ENCODE measurements around the gene FAM135A.

DNA sequence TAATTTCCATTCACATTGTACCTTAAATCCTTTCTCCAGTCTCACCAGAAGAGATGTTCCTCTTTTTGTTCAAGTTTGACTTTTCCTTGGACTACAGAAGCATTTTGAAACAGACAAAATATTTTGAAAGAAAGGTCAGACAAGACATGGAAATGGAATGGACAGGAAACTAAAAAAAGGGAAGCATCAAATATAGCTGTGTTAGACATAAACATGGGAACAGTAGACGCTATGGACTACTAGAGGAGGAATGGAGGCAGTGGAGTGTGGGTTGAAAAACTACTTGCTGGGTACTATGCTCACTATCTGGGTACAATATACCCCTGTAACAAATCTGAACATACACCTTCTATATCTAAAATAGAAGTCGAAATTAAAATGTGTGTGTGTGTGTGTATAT, 4.1 kb upstream of the FAM135A start:
- no peak for TF ChIP-seq ADNP (CRISPR knock-in tag; IDR thresholded peaks at IDR 0.05)
- TF ChIP-seq SRSF9 (IDR thresholded peaks at IDR 0.05; ENCODE audit: borderline replicate concordance, insufficient read depth, low read depth, low read length, poor library complexity, severe bottlenecking) = no peak
- no peak for TF ChIP-seq SMAD1 (CRISPR knock-in tag; IDR thresholded peaks at IDR 0.05; ENCODE audit: borderline replicate concordance, low read depth)
- TF ChIP-seq POLR2AphosphoS5 (IDR thresholded peaks at IDR 0.05; ENCODE audit: low read depth, low read length) = no peak
- no peak for TF ChIP-seq ZNF225 (CRISPR knock-in tag; IDR thresholded peaks at IDR 0.05)
- TF ChIP-seq ZFP1 (CRISPR knock-in tag; IDR thresholded peaks at IDR 0.05) = no peak
- TF ChIP-seq, protein P1, sequence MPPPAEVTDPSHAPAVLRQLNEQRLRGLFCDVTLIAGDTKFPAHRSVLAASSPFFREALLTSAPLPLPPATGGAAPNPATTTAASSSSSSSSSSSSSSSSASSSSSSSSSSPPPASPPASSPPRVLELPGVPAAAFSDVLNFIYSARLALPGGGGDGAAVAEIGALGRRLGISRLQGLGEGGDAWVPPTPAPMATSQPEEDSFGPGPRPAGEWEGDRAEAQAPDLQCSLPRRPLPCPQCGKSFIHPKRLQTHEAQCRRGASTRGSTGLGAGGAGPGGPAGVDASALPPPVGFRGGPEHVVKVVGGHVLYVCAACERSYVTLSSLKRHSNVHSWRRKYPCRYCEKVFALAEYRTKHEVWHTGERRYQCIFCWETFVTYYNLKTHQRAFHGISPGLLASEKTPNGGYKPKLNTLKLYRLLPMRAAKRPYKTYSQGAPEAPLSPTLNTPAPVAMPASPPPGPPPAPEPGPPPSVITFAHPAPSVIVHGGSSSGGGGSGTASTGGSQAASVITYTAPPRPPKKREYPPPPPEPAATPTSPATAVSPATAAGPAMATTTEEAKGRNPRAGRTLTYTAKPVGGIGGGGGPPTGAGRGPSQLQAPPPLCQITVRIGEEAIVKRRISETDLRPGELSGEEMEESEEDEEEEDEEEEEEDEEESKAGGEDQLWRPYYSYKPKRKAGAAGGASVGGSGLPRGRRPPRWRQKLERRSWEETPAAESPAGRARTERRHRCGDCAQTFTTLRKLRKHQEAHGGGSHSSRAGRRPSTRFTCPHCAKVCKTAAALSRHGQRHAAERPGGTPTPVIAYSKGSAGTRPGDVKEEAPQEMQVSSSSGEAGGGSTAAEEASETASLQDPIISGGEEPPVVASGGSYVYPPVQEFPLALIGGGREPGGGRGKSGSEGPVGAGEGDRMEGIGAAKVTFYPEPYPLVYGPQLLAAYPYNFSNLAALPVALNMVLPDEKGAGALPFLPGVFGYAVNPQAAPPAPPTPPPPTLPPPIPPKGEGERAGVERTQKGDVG (CRISPR knock-in tag; IDR thresholded peaks at IDR 0.05; ENCODE audit: borderline replicate concordance) = no peak
- no peak for TF ChIP-seq PRPF4 (IDR thresholded peaks at IDR 0.05; ENCODE audit: low read depth, low read length, poor library complexity, severe bottlenecking)
- TF ChIP-seq HCFC1 (IDR thresholded peaks at IDR 0.05; ENCODE audit: low read depth, low read length) = no peak
- no peak for TF ChIP-seq ATF7 (IDR thresholded peaks at IDR 0.05)
- TF ChIP-seq ATF7 (CRISPR knock-in tag; IDR thresholded peaks at IDR 0.05) = no peak
- TF ChIP-seq JUN (CRISPR knock-in tag; IDR thresholded peaks at IDR 0.05) = no peak
